ENCODE measurements around the gene TSPAN32. TPM values are rescaled to one million over a fixed set of nuclear protein-coding genes. Genes with fewer than 3 reads are reported as not detected.

TSPAN32 gene
- total RNA-seq, 2 donors from 2014 or later = not detected

DNA sequence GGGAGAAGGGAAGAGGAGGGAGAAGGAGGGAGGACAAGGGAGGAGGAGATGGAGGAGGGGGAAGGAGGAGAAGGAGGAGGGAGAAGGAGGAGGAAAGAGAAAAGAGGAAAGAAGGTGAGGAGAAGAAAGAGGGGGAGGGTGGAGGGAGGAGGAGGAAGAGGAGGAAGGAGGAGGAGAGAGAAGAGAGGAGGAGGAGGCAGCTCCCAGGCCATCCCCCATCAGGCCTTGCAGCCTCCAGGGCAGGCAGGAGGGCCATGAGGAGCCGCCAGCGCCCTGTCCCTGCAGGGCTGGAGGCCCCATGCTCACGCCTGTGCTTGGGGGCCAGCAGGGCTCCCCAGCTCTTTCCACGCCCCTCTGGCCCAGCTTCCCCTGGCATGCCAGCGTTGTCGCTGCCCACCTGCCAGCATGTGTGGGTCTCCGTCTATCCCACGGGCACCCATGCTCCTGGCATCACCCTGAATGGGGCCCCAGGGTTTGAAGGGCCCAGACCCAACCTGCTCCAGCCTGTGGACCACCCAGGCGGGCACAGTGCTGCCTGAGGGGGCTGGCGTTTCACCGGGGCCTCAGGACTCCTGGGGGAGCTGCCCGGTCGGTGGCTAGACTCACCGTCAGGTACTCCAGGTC lies 5.2 kb downstream of the TSPAN32 start:
- Histone ChIP-seq H3K27me3 (ENCODE audit: control insufficient read depth, insufficient read depth, low read length, poor library complexity, severe bottlenecking) (no peaks in the 10 kb centered on the region), H3K4me3 (ENCODE audit: low read length) (no peak overlapping the region), H3K4me1 (ENCODE audit: control insufficient read depth, insufficient read depth, low read length) (no peaks in the 10 kb centered on the region), H3K36me3 (ENCODE audit: control insufficient read depth, insufficient read depth, low read length) (no peaks in the 10 kb centered on the region), H3K9ac (ENCODE audit: extremely low read depth, low read length, poor library complexity, severe bottlenecking) (no peak overlapping the region), H3K9me3 (ENCODE audit: control insufficient read depth, low read length) (no peaks in the 10 kb centered on the region), H3K27ac (ENCODE audit: low read depth, low read length) (no peak overlapping the region)
- TF ChIP-seq CTCF (conservative IDR thresholded peaks at IDR 0.05) = no peak
- no peak overlapping the region for H3K27ac Mint-ChIP-seq
- 80 to 89% methylated on average over 5 to 14 of the region's 14 CpGs for WGBS, 2 experiments (ENCODE audit: insufficient coverage in 1 of 2, insufficient read length in 1 of 2)
- no peaks in the 10 kb centered on the region for H3K36me3 Mint-ChIP-seq (ENCODE audit: low read depth)
- H3K4me3 Mint-ChIP-seq = no peak overlapping the region
- no peaks in the 10 kb centered on the region for H3K27me3 Mint-ChIP-seq (ENCODE audit: insufficient read depth)
- H3K9me3 Mint-ChIP-seq = no peaks in the 10 kb centered on the region
- DNase-seq = peak; percentile 42
- H3K4me1 Mint-ChIP-seq = no peaks in the 10 kb centered on the region

- DNase-seq = peak; percentile 33
These were observed 5.9 kb downstream of the TSPAN32 start for GRCh38 chr11:2307501-2308331.

GRCh38 chr11:2308713-2309112 lies 6.9 kb downstream of the TSPAN32 start:
- no peaks in the 10 kb centered on the region for H3K9me3 Mint-ChIP-seq
- H3K27ac Mint-ChIP-seq = no peak overlapping the region
- no peaks in the 10 kb centered on the region for H3K4me1 ChIP-seq (ENCODE audit: control insufficient read depth, insufficient read depth, low read length)
- H3K9me3 ChIP-seq (ENCODE audit: control insufficient read depth, low read length) = no peaks in the 10 kb centered on the region
- H3K4me1 Mint-ChIP-seq = no peaks in the 10 kb centered on the region
- no peaks in the 10 kb centered on the region for H3K27me3 Mint-ChIP-seq (ENCODE audit: insufficient read depth)
- WGBS, 2 experiments (ENCODE audit: insufficient coverage in 1 of 2, insufficient read length in 1 of 2) = 81% methylated on average over 6 of the region's 7 CpGs; no CpG with 5 or more reads in 1 of the 2 experiments
- H3K36me3 Mint-ChIP-seq (ENCODE audit: low read depth) = no peaks in the 10 kb centered on the region
- no peaks in the 10 kb centered on the region for H3K27me3 ChIP-seq (ENCODE audit: control insufficient read depth, insufficient read depth, low read length, poor library complexity, severe bottlenecking)
- no peak overlapping the region for H3K27ac ChIP-seq (ENCODE audit: low read depth, low read length)
- H3K4me3 Mint-ChIP-seq = no peak overlapping the region
- no peak overlapping the region for H3K9ac ChIP-seq (ENCODE audit: extremely low read depth, low read length, poor library complexity, severe bottlenecking)
- no peak for DNase-seq
- H3K36me3 ChIP-seq (ENCODE audit: control insufficient read depth, insufficient read depth, low read length) = no peaks in the 10 kb centered on the region
- TF ChIP-seq CTCF (conservative IDR thresholded peaks at IDR 0.05) = no peak
- no peak overlapping the region for H3K4me3 ChIP-seq (ENCODE audit: low read length)

More at GRCh38 chr11:2307501-2308331, 5.9 kb downstream of the TSPAN32 start:
- H3K9me3 Mint-ChIP-seq = no peaks in the 10 kb centered on the region
- no peak overlapping the region for H3K27ac Mint-ChIP-seq
- Histone ChIP-seq H3K4me3 (ENCODE audit: low read length) (no peak overlapping the region), H3K27ac (ENCODE audit: low read depth, low read length) (no peak overlapping the region), H3K36me3 (ENCODE audit: control insufficient read depth, insufficient read depth, low read length) (no peaks in the 10 kb centered on the region), H3K27me3 (ENCODE audit: control insufficient read depth, insufficient read depth, low read length, poor library complexity, severe bottlenecking) (no peaks in the 10 kb centered on the region), H3K9ac (ENCODE audit: extremely low read depth, low read length, poor library complexity, severe bottlenecking) (no peak overlapping the region), H3K4me1 (ENCODE audit: control insufficient read depth, insufficient read depth, low read length) (no peaks in the 10 kb centered on the region), H3K9me3 (ENCODE audit: control insufficient read depth, low read length) (no peaks in the 10 kb centered on the region)
- no peaks in the 10 kb centered on the region for H3K36me3 Mint-ChIP-seq (ENCODE audit: low read depth)
- TF ChIP-seq CTCF (conservative IDR thresholded peaks at IDR 0.05) = no peak
- WGBS, 2 experiments (ENCODE audit: insufficient coverage in 1 of 2, insufficient read length in 1 of 2) = 88 to 93% methylated on average over 19 to 23 of the region's 23 CpGs
- H3K4me3 Mint-ChIP-seq = no peak overlapping the region
- no peaks in the 10 kb centered on the region for H3K4me1 Mint-ChIP-seq
- H3K27me3 Mint-ChIP-seq (ENCODE audit: insufficient read depth) = no peaks in the 10 kb centered on the region
